ENCODE data around the gene EN1.

EN1 gene

GRCh38 chr2:118805064-118805690, 42.3 kb downstream of the EN1 start:
- no peaks in the 10 kb centered on the region for H3K79me1 ChIP-seq (ENCODE audit: low read length)
- no peak overlapping the region for H3K56ac ChIP-seq (ENCODE audit: low read length)
- H3K4ac ChIP-seq (ENCODE audit: low read depth, low read length): no peak overlapping the region
- peaks cover 9% of the 10 kb centered on the region for H3K4me1 ChIP-seq (ENCODE audit: control insufficient read depth, low read depth, low read length)
- WGBS (ENCODE audit: extremely low coverage, insufficient coverage, low lambda C conversion rate): no CpG with 5 or more reads among the region's 9 CpGs
- no peak for DNase-seq
- H2AK5ac ChIP-seq (ENCODE audit: low read length): no peak overlapping the region
- H2BK5ac ChIP-seq (ENCODE audit: low read length): no peak overlapping the region
- H3K27ac ChIP-seq (ENCODE audit: low read depth, low read length): no peak overlapping the region
- H4K5ac ChIP-seq (ENCODE audit: low read length): no peak overlapping the region
- H2BK15ac ChIP-seq (replicated peaks; ENCODE audit: low read depth): no peak overlapping the region
- H3K79me2 ChIP-seq (ENCODE audit: control insufficient read depth, insufficient read depth, low read length): no peaks in the 10 kb centered on the region
- no peak overlapping the region for H3K4me3 ChIP-seq (ENCODE audit: low read length)
- no peaks in the 10 kb centered on the region for H3K27me3 ChIP-seq (ENCODE audit: insufficient read depth, low read length, poor library complexity)
- no peak overlapping the region for H3K18ac ChIP-seq (ENCODE audit: low read length)
- no peaks in the 10 kb centered on the region for H3K36me3 ChIP-seq (ENCODE audit: control insufficient read depth, insufficient read depth, low read length)
- H3K4me2 ChIP-seq (ENCODE audit: low read length): no peak overlapping the region
- H3K23ac ChIP-seq (ENCODE audit: low read length): no peak overlapping the region
- no peak overlapping the region for H4K8ac ChIP-seq (ENCODE audit: low read depth, low read length)
- H3K9ac ChIP-seq (ENCODE audit: low read length): no peak overlapping the region
- H2BK120ac ChIP-seq (ENCODE audit: low read depth, low read length): no peak overlapping the region

- Histone ChIP-seq H2AK5ac (ENCODE audit: low read length) (no peak overlapping the region), H3K18ac (ENCODE audit: low read length) (no peak overlapping the region), H3K4me3 (ENCODE audit: low read length) (no peak overlapping the region), H3K79me2 (ENCODE audit: control insufficient read depth, insufficient read depth, low read length) (no peaks in the 10 kb centered on the region), H3K9ac (ENCODE audit: low read length) (no peak overlapping the region), H3K36me3 (ENCODE audit: control insufficient read depth, insufficient read depth, low read length) (no peaks in the 10 kb centered on the region), H3K4ac (ENCODE audit: low read depth, low read length) (no peak overlapping the region), H2BK5ac (ENCODE audit: low read length) (no peak overlapping the region), H3K27me3 (ENCODE audit: insufficient read depth, low read length, poor library complexity) (no peaks in the 10 kb centered on the region), H3K79me1 (ENCODE audit: low read length) (no peaks in the 10 kb centered on the region), H3K4me2 (ENCODE audit: low read length) (no peak overlapping the region), H2BK120ac (ENCODE audit: low read depth, low read length) (no peak overlapping the region), H4K8ac (ENCODE audit: low read depth, low read length) (no peak overlapping the region), H4K5ac (ENCODE audit: low read length) (no peak overlapping the region), H3K56ac (ENCODE audit: low read length) (no peak overlapping the region), H2BK15ac (replicated peaks; ENCODE audit: low read depth) (no peak overlapping the region), H3K4me1 (ENCODE audit: control insufficient read depth, low read depth, low read length) (peaks cover 9% of the 10 kb centered on the region), H3K27ac (ENCODE audit: low read depth, low read length) (no peak overlapping the region), H3K23ac (ENCODE audit: low read length) (no peak overlapping the region)
- DNase-seq: no peak
- WGBS (ENCODE audit: extremely low coverage, insufficient coverage, low lambda C conversion rate): no CpG with 5 or more reads among the region's 5 CpGs
These were observed 44.4 kb downstream of the EN1 start for GRCh38 chr2:118803012-118803411.

- H2BK15ac ChIP-seq (replicated peaks; ENCODE audit: low read depth): no peak overlapping the region
- H3K4me1 ChIP-seq (ENCODE audit: control insufficient read depth, low read depth, low read length): no peaks in the 10 kb centered on the region
- H3K4me3 ChIP-seq (ENCODE audit: low read length): no peak overlapping the region
- no peaks in the 10 kb centered on the region for H3K36me3 ChIP-seq (ENCODE audit: control insufficient read depth, insufficient read depth, low read length)
- H2BK5ac ChIP-seq (ENCODE audit: low read length): no peak overlapping the region
- no peaks in the 10 kb centered on the region for H3K27me3 ChIP-seq (ENCODE audit: insufficient read depth, low read length, poor library complexity)
- DNase-seq: no peak
- no peak overlapping the region for H2BK120ac ChIP-seq (ENCODE audit: low read depth, low read length)
- H3K79me2 ChIP-seq (ENCODE audit: control insufficient read depth, insufficient read depth, low read length): no peaks in the 10 kb centered on the region
- no peak overlapping the region for H3K18ac ChIP-seq (ENCODE audit: low read length)
- H3K56ac ChIP-seq (ENCODE audit: low read length): no peak overlapping the region
- H3K4me2 ChIP-seq (ENCODE audit: low read length): no peak overlapping the region
- H3K23ac ChIP-seq (ENCODE audit: low read length): no peak overlapping the region
- H3K4ac ChIP-seq (ENCODE audit: low read depth, low read length): no peak overlapping the region
- H3K9ac ChIP-seq (ENCODE audit: low read length): no peak overlapping the region
- no peak overlapping the region for H4K8ac ChIP-seq (ENCODE audit: low read depth, low read length)
- H4K5ac ChIP-seq (ENCODE audit: low read length): no peak overlapping the region
- no CpG with 5 or more reads among the region's 4 CpGs for WGBS (ENCODE audit: extremely low coverage, insufficient coverage, low lambda C conversion rate)
- H2AK5ac ChIP-seq (ENCODE audit: low read length): no peak overlapping the region
- H3K27ac ChIP-seq (ENCODE audit: low read depth, low read length): no peak overlapping the region
- no peaks in the 10 kb centered on the region for H3K79me1 ChIP-seq (ENCODE audit: low read length)
These were observed 46.3 kb downstream of the EN1 start for GRCh38 chr2:118801151-118801550.

- Histone ChIP-seq H4K8ac (ENCODE audit: low read depth, low read length) (no peak overlapping the region), H3K23ac (ENCODE audit: low read length) (no peak overlapping the region), H3K4me1 (ENCODE audit: control insufficient read depth, low read depth, low read length) (no peaks in the 10 kb centered on the region), H3K56ac (ENCODE audit: low read length) (no peak overlapping the region), H3K36me3 (ENCODE audit: control insufficient read depth, insufficient read depth, low read length) (no peaks in the 10 kb centered on the region), H2BK120ac (ENCODE audit: low read depth, low read length) (no peak overlapping the region), H3K79me2 (ENCODE audit: control insufficient read depth, insufficient read depth, low read length) (no peaks in the 10 kb centered on the region), H3K4ac (ENCODE audit: low read depth, low read length) (no peak overlapping the region), H3K4me2 (ENCODE audit: low read length) (no peak overlapping the region), H4K5ac (ENCODE audit: low read length) (no peak overlapping the region), H3K79me1 (ENCODE audit: low read length) (no peaks in the 10 kb centered on the region), H2AK5ac (ENCODE audit: low read length) (no peak overlapping the region), H3K4me3 (ENCODE audit: low read length) (no peak overlapping the region), H3K27me3 (ENCODE audit: insufficient read depth, low read length, poor library complexity) (no peaks in the 10 kb centered on the region), H2BK5ac (ENCODE audit: low read length) (no peak overlapping the region), H3K18ac (ENCODE audit: low read length) (no peak overlapping the region), H2BK15ac (replicated peaks; ENCODE audit: low read depth) (no peak overlapping the region), H3K27ac (ENCODE audit: low read depth, low read length) (no peak overlapping the region), H3K9ac (ENCODE audit: low read length) (no peak overlapping the region)
- WGBS (ENCODE audit: extremely low coverage, insufficient coverage, low lambda C conversion rate): no CpG with 5 or more reads among the region's 4 CpGs
- DNase-seq: no peak
These were observed 46.7 kb downstream of the EN1 start for GRCh38 chr2:118800736-118801135.

GRCh38 chr2:118794546-118794945, 52.9 kb downstream of the EN1 start:
- Histone ChIP-seq H4K8ac (ENCODE audit: low read depth, low read length) (no peak overlapping the region), H3K79me1 (ENCODE audit: low read length) (no peaks in the 10 kb centered on the region), H3K9ac (ENCODE audit: low read length) (no peak overlapping the region), H3K36me3 (ENCODE audit: control insufficient read depth, insufficient read depth, low read length) (no peaks in the 10 kb centered on the region), H3K4ac (ENCODE audit: low read depth, low read length) (no peak overlapping the region), H4K5ac (ENCODE audit: low read length) (no peak overlapping the region), H3K4me2 (ENCODE audit: low read length) (no peak overlapping the region), H2BK5ac (ENCODE audit: low read length) (no peak overlapping the region), H2AK5ac (ENCODE audit: low read length) (no peak overlapping the region), H2BK120ac (ENCODE audit: low read depth, low read length) (no peak overlapping the region), H3K4me1 (ENCODE audit: control insufficient read depth, low read depth, low read length) (no peaks in the 10 kb centered on the region), H3K56ac (ENCODE audit: low read length) (no peak overlapping the region), H3K18ac (ENCODE audit: low read length) (no peak overlapping the region), H3K4me3 (ENCODE audit: low read length) (no peak overlapping the region), H3K79me2 (ENCODE audit: control insufficient read depth, insufficient read depth, low read length) (no peaks in the 10 kb centered on the region), H3K23ac (ENCODE audit: low read length) (no peak overlapping the region), H3K27ac (ENCODE audit: low read depth, low read length) (no peak overlapping the region), H3K27me3 (ENCODE audit: insufficient read depth, low read length, poor library complexity) (no peaks in the 10 kb centered on the region), H2BK15ac (replicated peaks; ENCODE audit: low read depth) (no peak overlapping the region)
- no CpG with 5 or more reads among the region's 4 CpGs for WGBS (ENCODE audit: extremely low coverage, insufficient coverage, low lambda C conversion rate)
- DNase-seq: no peak
